Dermis lymphatic vessel endothelial cell (primary cell): Measurements from ENCODE around the gene SF3B3. TPM values are rescaled to one million over a fixed set of nuclear protein-coding genes. Genes with fewer than 3 reads are reported as not detected.

Experiments
- total RNA-seq: library from RNA; depleted of rRNA; stranded (reverse); fragments of >200 nt; gene quantifications from 2 replicates; pipeline ENCODE4 v1.2.1, GENCODE V29; 2014

The SF3B3 gene
- 48.7 and 68.2 TPM in 2 replicates for total RNA-seq

DNA sequence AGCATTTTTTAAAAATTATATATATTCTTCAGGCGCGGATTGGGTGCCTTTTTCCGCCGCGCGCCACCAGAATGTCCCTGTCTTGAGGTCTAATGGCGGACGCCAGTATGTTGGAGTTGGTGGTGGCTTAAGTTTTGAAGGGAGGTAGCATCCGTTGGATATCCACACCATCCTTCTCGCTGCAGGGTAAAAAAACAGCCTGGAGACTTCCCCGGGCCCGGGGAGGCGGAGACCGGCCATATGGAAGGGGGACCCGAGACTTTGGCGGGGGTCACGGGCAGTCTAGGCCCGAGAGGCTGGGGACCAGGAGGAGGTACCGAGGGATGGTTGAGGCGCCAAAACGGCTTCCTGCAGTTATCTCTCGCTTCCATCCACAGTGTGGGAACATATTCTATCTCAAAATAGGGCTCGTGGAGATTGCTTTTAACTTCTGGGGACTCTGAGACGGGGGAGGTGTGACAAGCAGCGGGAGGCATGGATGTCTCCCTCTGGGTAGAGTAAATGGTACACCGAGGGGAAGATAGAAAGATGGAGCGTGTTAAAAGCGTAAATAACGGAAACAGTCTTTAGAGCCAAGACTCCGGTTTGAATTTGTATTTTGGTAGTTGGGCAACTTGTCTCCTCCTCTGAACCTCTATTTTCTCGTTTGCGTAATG lies at the start of gene SF3B3:
Gene SF3B3 (plus strand): TSS at position 74 of the 656 bp plus-strand sequence. CDS start 2,841 bp downstream, outside the sequence.

GRCh38 chr16:70523076-70523742 lies 407 bp upstream of the SF3B3 start, which contains the start of gene COG4:
COG4 (minus strand) TSS chr16:70523554; CDS start chr16:70523543, 11 bp downstream.

Other genes starting within 250 kb of the SF3B3 start
- gene AARS1, start 234.3 kb upstream of the SF3B3 start, total RNA-seq, result 85.2 and 89.6 TPM in 2 replicates
- 19.5 and 25.9 TPM in 2 replicates for gene DDX19B, start 224.6 kb upstream of the SF3B3 start, total RNA-seq
- 29.2 and 31.6 TPM in 2 replicates for gene DDX19A, start 176.9 kb upstream of the SF3B3 start, total RNA-seq
- gene ST3GAL2, start 84.7 kb upstream of the SF3B3 start, total RNA-seq, result 37.2 and 42.8 TPM in 2 replicates
- 8.0 and 8.7 TPM in 2 replicates for gene FCSK, start 69.2 kb upstream of the SF3B3 start, total RNA-seq
- gene COG4, start 262 bp upstream of the SF3B3 start, total RNA-seq, result 56.2 and 61.7 TPM in 2 replicates
- 1.2 and 1.4 TPM in 2 replicates for gene IL34, start 122.7 kb downstream of the SF3B3 start, total RNA-seq
- 13.9 and 14.7 TPM in 2 replicates for gene MTSS2, start 162.2 kb downstream of the SF3B3 start, total RNA-seq